Hepatocyte (in vitro differentiated cells): ENCODE measurements around the gene PTPRN2. TPM values are rescaled to one million over a fixed set of nuclear protein-coding genes. Genes with fewer than 3 reads are reported as not detected.

Experiments used
- DNase-seq: peaks from one replicate; pipeline ENCODE4 v3.0.0-alpha.2; 2016; ENCODE audit warnings: low spot score
- H2AFZ ChIP-seq: fragments of 200-600 bp; sonication (generic); 2 replicates; pipeline ENCODE4 v1.6.0; 2016; ENCODE audit warnings: antibody characterized with exemption, mild to moderate bottlenecking
- H3K27ac ChIP-seq: fragments of 200-600 bp; sonication (generic); 2 replicates; pipeline ENCODE4 v1.5.1; 2016; ENCODE audit warnings: mild to moderate bottlenecking
- H3K27me3 ChIP-seq: fragments of 200-600 bp; sonication (generic); 2 replicates; pipeline ENCODE4 v1.6.1; 2016
- H3K36me3 ChIP-seq: fragments of 200-600 bp; sonication (generic); replicated peaks from 2 replicates; pipeline ENCODE4 v1.5.1; 2016; ENCODE audit warnings: low read depth; ENCODE audit not compliant: insufficient read depth
- H3K4me1 ChIP-seq: fragments of 200-600 bp; sonication (generic); 2 replicates; pipeline ENCODE4 v1.5.1; 2016; ENCODE audit warnings: mild to moderate bottlenecking, moderate library complexity; ENCODE audit not compliant: insufficient read depth
- H3K4me2 ChIP-seq: fragments of 200-600 bp; sonication (generic); 2 replicates; pipeline ENCODE4 v1.6.0; 2016
- H3K4me3 ChIP-seq: fragments of 200-600 bp; sonication (generic); 2 replicates; pipeline ENCODE4 v1.5.1; 2016; ENCODE audit warnings: mild to moderate bottlenecking
- H3K79me2 ChIP-seq: fragments of 200-600 bp; sonication (generic); 2 replicates; pipeline ENCODE4 v1.6.0; 2017; ENCODE audit warnings: mild to moderate bottlenecking
- H3K9me2 ChIP-seq: fragments of 200-600 bp; sonication (generic); replicated peaks from 2 replicates; pipeline ENCODE4 v1.6.0; 2017; ENCODE audit warnings: mild to moderate bottlenecking; ENCODE audit not compliant: insufficient read depth
- H3K9me3 ChIP-seq: fragments of 200-600 bp; sonication (generic); 2 replicates; pipeline ENCODE4 v1.5.1; 2016; ENCODE audit warnings: low read depth, mild to moderate bottlenecking
- H4K20me1 ChIP-seq: fragments of 200-600 bp; sonication (generic); 2 replicates; pipeline ENCODE4 v1.6.0; 2016; ENCODE audit warnings: mild to moderate bottlenecking; ENCODE audit not compliant: insufficient read depth, poor library complexity, severe bottlenecking
- CTCF ChIP-seq: fragments of 200-600 bp; sonication (generic); IDR thresholded peaks from 2 replicates; pipeline ENCODE4 v1.5.1; 2016; ENCODE audit warnings: antibody characterized with exemption, mild to moderate bottlenecking; ENCODE audit not compliant: poor library complexity
- EZH2 ChIP-seq: fragments of 200-600 bp; sonication (generic); IDR thresholded peaks from 2 replicates; pipeline ENCODE4 v1.6.1; 2016; ENCODE audit warnings: antibody characterized with exemption, mild to moderate bottlenecking, borderline replicate concordance
- EZH2phosphoT487 ChIP-seq: fragments of 200-600 bp; sonication (generic); IDR thresholded peaks from one replicate; pipeline ENCODE4 v1.6.1; 2018; ENCODE audit warnings: antibody characterized with exemption, mild to moderate bottlenecking, low read depth, moderate library complexity; ENCODE audit not compliant: unreplicated experiment, severe bottlenecking
- WGBS: methylation state at CpG from one replicate; pipeline ENCODE4 v1.1.6; 2016; ENCODE audit warnings: low lambda C conversion rate; ENCODE audit errors: missing lambda C conversion rate; 5-methylcytosine and 5-hydroxymethylcytosine counted together
- polyA plus RNA-seq: library from polyadenylated mRNA; unstranded; fragments of >200 nt; fragmentation: Nextera tagmentation; extraction: Ambion mirVana; gene quantifications from 2 replicates; pipeline ENCODE4 v1.2.1, GENCODE V29; 2016
- total RNA-seq: library from RNA; depleted of rRNA; stranded (reverse); fragments of >200 nt; gene quantifications from 2 replicates; pipeline ENCODE4 v1.2.3, GENCODE V29; 2014

Gene PTPRN2
- total and polyA plus RNA-seq, 2 experiments from 2014 or later = 2.1 to 3.3 TPM

DNA sequence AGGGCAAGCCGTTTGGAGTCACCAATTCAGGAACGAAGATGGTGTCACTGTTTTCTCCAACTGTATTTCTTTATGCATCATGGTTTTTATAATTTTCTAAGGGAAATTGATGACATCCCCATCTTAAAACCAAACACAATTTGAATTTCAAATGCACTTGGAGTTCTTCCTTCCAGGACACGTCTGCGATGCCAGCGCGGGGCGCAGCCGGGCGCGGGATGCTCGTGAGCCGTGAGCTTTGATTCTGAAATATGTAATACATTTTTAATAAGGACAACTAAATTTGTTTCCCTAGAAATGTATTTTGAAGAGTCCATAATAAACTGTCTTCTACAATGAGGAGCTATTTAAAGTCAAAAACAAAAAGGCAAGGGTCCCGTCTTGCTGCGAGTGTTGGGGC lies 758.7 kb downstream of the PTPRN2 start:
- H2AFZ ChIP-seq = no peak overlapping the region
- no peak overlapping the region for H3K4me3 ChIP-seq
- no peaks in the 10 kb centered on the region for H3K4me1 ChIP-seq
- H3K27me3 ChIP-seq = no peaks in the 10 kb centered on the region
- H3K4me2 ChIP-seq = no peak overlapping the region
- no peaks in the 10 kb centered on the region for H3K9me3 ChIP-seq
- DNase-seq = no peak
- H3K79me2 ChIP-seq = no peaks in the 10 kb centered on the region
- no peak overlapping the region for H3K27ac ChIP-seq
- no peak for TF ChIP-seq EZH2phosphoT487
- no peak for TF ChIP-seq EZH2
- no peak for TF ChIP-seq CTCF
- H3K36me3 ChIP-seq = no peaks in the 10 kb centered on the region
- 93% methylated on average over 14 of the region's 14 CpGs for WGBS
- H3K9me2 ChIP-seq = no peaks in the 10 kb centered on the region
- no peaks in the 10 kb centered on the region for H4K20me1 ChIP-seq

GRCh38 chr7:157828190-157828589 lies 759.4 kb downstream of the PTPRN2 start:
- Histone ChIP-seq H3K4me1 (no peaks in the 10 kb centered on the region), H3K4me2 (no peak overlapping the region), H3K9me2 (no peaks in the 10 kb centered on the region), H3K27me3 (no peaks in the 10 kb centered on the region), H3K36me3 (no peaks in the 10 kb centered on the region), H3K4me3 (no peak overlapping the region), H4K20me1 (no peaks in the 10 kb centered on the region), H2AFZ (no peak overlapping the region), H3K27ac (no peak overlapping the region), H3K79me2 (no peaks in the 10 kb centered on the region), H3K9me3 (no peaks in the 10 kb centered on the region)
- 92% methylated on average over 13 of the region's 13 CpGs for WGBS
- DNase-seq = no peak
- TF ChIP-seq EZH2phosphoT487 (no peak), EZH2 (no peak), CTCF (no peak)

GRCh38 chr7:157827863-157828160 lies 759.8 kb downstream of the PTPRN2 start:
- Histone ChIP-seq H3K27me3 (no peaks in the 10 kb centered on the region), H2AFZ (no peak overlapping the region), H3K36me3 (no peaks in the 10 kb centered on the region), H3K27ac (no peak overlapping the region), H3K9me2 (no peaks in the 10 kb centered on the region), H3K9me3 (no peaks in the 10 kb centered on the region), H4K20me1 (no peaks in the 10 kb centered on the region), H3K79me2 (no peaks in the 10 kb centered on the region), H3K4me3 (no peak overlapping the region), H3K4me2 (no peak overlapping the region), H3K4me1 (no peaks in the 10 kb centered on the region)
- TF ChIP-seq EZH2 (no peak), CTCF (no peak), EZH2phosphoT487 (no peak)
- 87% methylated on average over 8 of the region's 10 CpGs for WGBS
- DNase-seq = no peak

GRCh38 chr7:157827045-157827862 lies 760.4 kb downstream of the PTPRN2 start:
- Histone ChIP-seq H3K27ac (no peak overlapping the region), H3K4me2 (no peak overlapping the region), H3K9me2 (no peaks in the 10 kb centered on the region), H3K36me3 (no peaks in the 10 kb centered on the region), H2AFZ (no peak overlapping the region), H4K20me1 (no peaks in the 10 kb centered on the region), H3K4me1 (no peaks in the 10 kb centered on the region), H3K9me3 (no peaks in the 10 kb centered on the region), H3K4me3 (no peak overlapping the region), H3K79me2 (no peaks in the 10 kb centered on the region), H3K27me3 (no peaks in the 10 kb centered on the region)
- 91% methylated on average over 17 of the region's 23 CpGs for WGBS
- no peak for DNase-seq
- TF ChIP-seq CTCF = no peak
- no peak for TF ChIP-seq EZH2phosphoT487
- no peak for TF ChIP-seq EZH2
